Measurements from ENCODE around the gene BBS4.
"Not testable (repeated sequence)": the region's sequence is repeated elsewhere in the genome, so short reads cannot be mapped to it uniquely, and the experiment has no call there.

- not testable (repeated sequence) for TF ChIP-seq CTCF (IDR thresholded peaks at IDR 0.05; ENCODE audit: insufficient read depth, low read depth, low read length); EZH2 (IDR thresholded peaks at IDR 0.05; ENCODE audit: insufficient read depth, low read length)
These were observed 39.8 kb downstream of the BBS4 start for GRCh38 chr15:72725851-72726250.

All from astrocyte (in vitro differentiated cells and primary cell).